GM12872 (cell line): ENCODE measurements around the gene GALNT2.

ENCODE experiments used
- TF ChIP-seq, protein P1 (sequence below): IDR thresholded peaks from 3 replicates; pipeline ENCODE4 v1.5.1; 2011; ENCODE audit warnings: low read depth, mild to moderate bottlenecking, low read length, moderate library complexity; ENCODE audit not compliant: insufficient read depth

GALNT2 gene

DNA sequence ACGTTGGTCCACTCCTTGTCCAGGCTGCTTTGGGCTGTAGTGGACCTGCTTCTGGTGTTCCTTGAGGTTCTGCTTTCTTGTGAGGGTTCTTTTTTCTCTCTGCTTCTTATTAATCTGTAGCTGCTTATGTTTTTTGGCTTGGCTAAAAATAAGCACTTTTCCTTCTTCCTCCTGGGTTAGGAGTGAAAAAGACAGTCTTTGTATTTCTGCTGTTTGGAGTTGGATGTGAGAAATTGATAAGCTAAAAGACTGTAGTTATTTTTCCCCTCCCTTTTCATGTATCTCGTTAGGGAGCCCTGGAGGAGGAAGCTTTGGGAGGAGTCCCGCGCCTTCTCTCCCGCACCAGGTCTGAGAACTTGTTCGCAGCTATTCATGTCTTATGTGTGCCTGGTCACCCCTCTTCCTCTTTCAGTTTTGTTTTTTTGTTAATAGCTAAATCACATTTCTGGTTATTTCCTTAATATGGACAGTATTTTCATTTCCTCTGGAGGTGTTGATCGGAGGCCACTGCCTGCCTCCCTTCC is 79.0 kb downstream of the GALNT2 start:
- TF ChIP-seq, protein P1, sequence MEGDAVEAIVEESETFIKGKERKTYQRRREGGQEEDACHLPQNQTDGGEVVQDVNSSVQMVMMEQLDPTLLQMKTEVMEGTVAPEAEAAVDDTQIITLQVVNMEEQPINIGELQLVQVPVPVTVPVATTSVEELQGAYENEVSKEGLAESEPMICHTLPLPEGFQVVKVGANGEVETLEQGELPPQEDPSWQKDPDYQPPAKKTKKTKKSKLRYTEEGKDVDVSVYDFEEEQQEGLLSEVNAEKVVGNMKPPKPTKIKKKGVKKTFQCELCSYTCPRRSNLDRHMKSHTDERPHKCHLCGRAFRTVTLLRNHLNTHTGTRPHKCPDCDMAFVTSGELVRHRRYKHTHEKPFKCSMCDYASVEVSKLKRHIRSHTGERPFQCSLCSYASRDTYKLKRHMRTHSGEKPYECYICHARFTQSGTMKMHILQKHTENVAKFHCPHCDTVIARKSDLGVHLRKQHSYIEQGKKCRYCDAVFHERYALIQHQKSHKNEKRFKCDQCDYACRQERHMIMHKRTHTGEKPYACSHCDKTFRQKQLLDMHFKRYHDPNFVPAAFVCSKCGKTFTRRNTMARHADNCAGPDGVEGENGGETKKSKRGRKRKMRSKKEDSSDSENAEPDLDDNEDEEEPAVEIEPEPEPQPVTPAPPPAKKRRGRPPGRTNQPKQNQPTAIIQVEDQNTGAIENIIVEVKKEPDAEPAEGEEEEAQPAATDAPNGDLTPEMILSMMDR: no peak

DNA sequence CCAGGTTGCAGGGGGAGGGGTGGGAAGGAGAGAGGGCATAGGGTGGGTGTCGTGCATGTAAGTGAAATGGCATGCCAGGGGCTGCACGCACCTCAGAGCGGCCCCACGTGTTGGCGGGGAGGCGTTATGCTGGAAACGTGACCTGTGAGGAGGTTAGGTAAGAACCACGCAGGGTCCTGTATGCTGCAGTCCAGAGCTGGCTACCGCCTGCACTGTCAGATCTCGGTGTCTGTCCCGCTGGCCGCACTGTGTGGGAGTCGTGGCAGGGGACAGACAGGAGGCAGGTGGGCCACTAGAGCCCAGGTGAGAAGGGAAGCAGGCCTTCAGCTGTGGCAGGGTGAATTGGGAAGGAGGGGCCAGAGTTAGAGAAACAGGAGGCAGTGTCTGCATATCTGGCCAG is 79.7 kb downstream of the GALNT2 start:
- TF ChIP-seq, protein P1: no peak

DNA sequence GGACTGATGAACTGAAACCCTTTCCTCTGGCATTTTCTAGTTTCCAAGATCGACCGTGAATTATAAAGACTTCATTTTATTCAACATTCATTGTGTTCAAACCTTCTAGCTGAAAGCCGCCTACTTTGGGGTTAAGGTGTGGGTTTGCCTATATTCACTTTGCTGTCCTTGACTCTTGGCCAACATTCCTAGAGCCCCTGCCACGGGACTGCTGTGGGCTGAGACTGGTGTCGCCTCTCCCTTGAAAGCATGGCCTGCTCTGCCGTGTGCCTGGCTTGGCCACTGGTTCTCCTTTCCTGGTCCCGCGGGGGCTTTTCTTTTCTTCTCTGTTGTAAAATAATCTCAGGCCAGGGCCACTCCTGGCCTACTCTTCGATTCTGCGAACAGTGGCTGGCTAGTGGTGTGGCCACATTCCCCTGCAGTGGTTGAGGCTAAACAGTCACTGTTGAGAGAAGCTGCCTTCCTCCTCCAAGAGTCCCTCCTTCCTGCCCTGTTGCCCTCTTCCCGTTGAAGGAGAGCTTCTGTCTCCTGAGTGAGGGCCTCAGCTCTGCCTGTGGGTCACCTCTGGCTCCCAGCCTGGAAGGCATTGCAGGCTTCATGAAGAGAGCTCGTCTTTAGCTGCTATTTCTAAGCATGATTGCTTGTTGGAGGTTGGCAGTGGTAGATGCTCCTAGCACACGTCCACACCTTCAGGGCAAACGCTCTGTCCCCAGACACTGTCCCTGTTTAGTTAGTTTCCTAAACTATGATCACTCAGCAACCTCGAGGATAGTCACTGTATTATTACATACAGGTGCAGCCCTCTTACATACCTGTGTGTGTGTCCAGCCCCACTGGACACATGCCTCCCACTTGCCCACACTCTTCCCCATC is 80.5 kb downstream of the GALNT2 start:
- TF ChIP-seq, protein P1: no peak

DNA sequence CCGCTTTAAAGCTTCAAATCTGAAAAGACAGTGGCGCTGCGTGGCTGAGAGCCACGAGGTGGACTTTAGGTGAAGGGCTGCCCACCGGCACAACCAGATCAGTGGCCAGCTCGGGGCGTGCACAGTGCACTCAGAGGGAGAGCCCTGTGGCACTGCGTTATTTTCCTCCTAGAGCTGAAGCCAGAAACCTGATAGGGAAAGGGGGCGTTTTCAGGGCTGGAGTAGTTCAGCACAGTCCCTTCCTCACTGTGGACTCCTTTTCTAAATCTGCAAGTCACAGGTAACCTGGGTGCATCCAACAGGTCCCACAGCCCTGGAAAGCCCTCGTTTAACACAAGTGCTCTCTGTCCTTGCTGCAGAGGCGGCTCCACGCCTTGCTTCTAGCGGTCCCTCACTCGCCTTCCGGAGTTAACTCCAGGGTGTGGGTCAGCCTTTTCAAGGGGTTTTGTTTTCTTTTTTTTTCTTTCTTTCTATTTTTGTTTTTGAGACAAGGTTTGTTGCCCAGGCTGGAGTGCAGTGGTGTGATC is 81.2 kb downstream of the GALNT2 start:
- TF ChIP-seq, protein P1: no peak

DNA sequence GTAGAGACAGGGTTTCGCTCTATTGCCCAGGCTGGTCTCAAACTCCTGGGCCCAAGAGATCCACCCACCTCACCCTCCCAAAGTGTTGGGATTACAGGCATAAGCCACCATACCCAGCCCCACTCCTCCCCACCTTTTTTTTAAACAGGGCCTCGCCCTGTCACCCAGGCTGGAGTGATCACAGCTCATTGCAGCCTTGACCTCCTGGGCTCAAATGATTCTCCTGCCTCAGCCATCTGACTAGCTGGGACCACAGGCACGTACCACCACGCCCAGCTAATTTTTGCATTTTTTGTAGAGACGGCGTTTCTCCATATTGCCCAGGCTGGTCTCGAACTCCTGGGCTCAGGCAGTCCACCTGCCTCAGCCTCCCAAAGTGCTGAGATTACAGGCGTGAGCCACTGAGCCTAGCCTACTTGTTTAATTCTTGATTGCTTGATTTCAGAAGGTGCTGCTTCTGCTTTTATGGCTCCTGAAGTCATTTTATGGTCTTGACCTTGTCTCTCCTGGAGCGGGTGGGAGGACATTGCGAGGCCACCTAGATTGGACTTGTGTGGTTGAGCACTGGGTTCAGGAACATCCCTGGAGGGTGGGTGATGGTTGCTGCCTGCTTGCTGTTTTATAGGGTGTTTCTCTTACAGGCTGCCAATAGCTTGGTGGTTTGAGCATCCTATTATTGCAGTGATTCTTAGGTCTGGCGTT is 81.9 kb downstream of the GALNT2 start:
- TF ChIP-seq, protein P1: no peak

DNA sequence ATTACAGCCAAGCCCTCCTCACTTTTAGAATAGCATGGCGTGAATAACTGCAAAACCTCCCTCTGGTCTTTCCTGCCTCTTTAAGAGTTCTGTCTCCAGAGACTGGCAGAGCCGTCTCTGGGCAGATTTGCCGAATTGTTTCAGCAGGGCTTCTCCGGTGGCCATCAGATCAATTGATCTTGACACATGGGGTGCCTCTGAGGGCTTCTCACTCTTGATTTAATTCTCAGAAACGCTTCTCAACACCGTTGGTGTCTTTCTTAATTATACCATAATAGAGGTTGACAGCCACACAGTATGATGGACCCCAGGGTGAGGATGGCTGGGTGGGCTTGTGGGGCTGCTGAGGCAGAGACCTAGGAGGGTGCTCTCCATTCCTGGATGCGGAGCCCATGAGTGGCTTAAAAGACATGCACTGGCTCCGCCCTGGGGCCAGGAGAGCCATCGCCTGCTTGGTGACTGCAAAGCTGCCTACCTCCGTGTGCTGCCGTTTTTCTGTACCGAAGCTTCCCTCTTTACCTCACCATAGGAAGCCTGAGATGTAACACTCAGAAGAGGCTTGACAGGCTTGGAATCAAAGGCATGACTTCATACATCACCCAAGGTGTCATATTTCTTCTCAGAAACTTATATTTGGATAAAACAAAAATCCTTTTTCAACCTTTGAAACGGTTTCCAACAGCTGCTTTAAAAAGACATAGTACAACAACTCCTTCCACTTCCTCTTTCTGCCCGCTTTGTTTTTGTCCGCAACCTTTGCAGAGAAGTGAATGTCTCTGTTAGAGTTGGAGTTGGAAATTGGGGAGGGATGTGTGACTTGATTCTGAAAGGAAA is 82.9 kb downstream of the GALNT2 start:
- TF ChIP-seq, protein P1: 0 out of 3 replicates have a peak, but pooled peaks have one; percentile 22
